ENCODE measurements around the gene YTHDC1.

The YTHDC1 gene

GRCh38 chr4:68366600-68366999 is 16.7 kb upstream of the YTHDC1 start:
- Histone ChIP-seq H2AK5ac (ENCODE audit: low read depth, low read length) (no peak overlapping the region), H2BK120ac (ENCODE audit: low read depth, low read length) (no peak overlapping the region), H3K36me3 (replicated peaks in 1 of 2; ENCODE audit: control insufficient read depth in 2 of 2, insufficient read depth in 2 of 2, low read length in 2 of 2) (no peaks in the 10 kb centered on the region), H4K91ac (ENCODE audit: low read depth, low read length, poor library complexity) (no peak overlapping the region), H3K79me1 (ENCODE audit: low read depth, low read length) (no peaks in the 10 kb centered on the region), H3K4me1 (ENCODE audit: control insufficient read depth in 2 of 2, insufficient read depth in 1 of 2, low read depth in 1 of 2, low read length in 2 of 2) (no peaks in the 10 kb centered on the region), H3K9me3 (replicated peaks in 1 of 2; ENCODE audit: control insufficient read depth in 2 of 2, insufficient read depth in 1 of 2, low read depth in 1 of 2, low read length in 2 of 2) (no peaks in the 10 kb centered on the region), H3K27ac (replicated peaks; ENCODE audit: low read length) (no peak overlapping the region), H2BK5ac (ENCODE audit: low read length) (no peak overlapping the region), H3K27me3 (ENCODE audit: control insufficient read depth in 3 of 3, insufficient read depth in 3 of 3, low read depth in 1 of 3, low read length in 3 of 3) (no peaks in the 10 kb centered on the region), H3K4me3 (ENCODE audit: low read length in 2 of 2) (peak overlapping the region in 1 of 2 donors; percentile 28), H2AFZ (ENCODE audit: low read length) (no peak overlapping the region), H3K14ac (ENCODE audit: low read length) (no peak overlapping the region), H2BK15ac (ENCODE audit: low read length) (no peak overlapping the region), H3K18ac (ENCODE audit: low read length) (no peak overlapping the region), H2BK12ac (ENCODE audit: low read length) (no peak overlapping the region), H3K4me2 (ENCODE audit: insufficient read depth, low read length, poor library complexity, severe bottlenecking) (no peak overlapping the region), H3K4ac (ENCODE audit: low read length) (no peak overlapping the region), H3K9ac (ENCODE audit: low read depth, low read length, poor library complexity) (no peak overlapping the region), H3K23ac (ENCODE audit: low read depth, low read length, poor library complexity) (no peak overlapping the region), H4K8ac (ENCODE audit: low read depth, low read length) (no peak overlapping the region)
- WGBS, 2 donors (ENCODE audit: extremely low coverage in 2 of 2, insufficient read length in 2 of 2, insufficient replicate concordance in 1 of 2) = no CpG with 5 or more reads among the region's 4 CpGs
- DNase-seq (ENCODE audit: low spot score) = no peak

- no peaks in the 10 kb centered on the region for H3K36me3 ChIP-seq (replicated peaks in 1 of 2; ENCODE audit: control insufficient read depth in 2 of 2, insufficient read depth in 2 of 2, low read length in 2 of 2)
Observed at GRCh38 chr4:68365068-68365467, 15.2 kb upstream of the YTHDC1 start.

GRCh38 chr4:68361146-68361589 is 11.3 kb upstream of the YTHDC1 start:
- Histone ChIP-seq H2AFZ (ENCODE audit: low read length) (no peak overlapping the region), H3K9me3 (replicated peaks in 1 of 2; ENCODE audit: control insufficient read depth in 2 of 2, insufficient read depth in 1 of 2, low read depth in 1 of 2, low read length in 2 of 2) (no peaks in the 10 kb centered on the region), H2BK5ac (ENCODE audit: low read length) (no peak overlapping the region), H3K9ac (ENCODE audit: low read depth, low read length, poor library complexity) (no peak overlapping the region), H3K14ac (ENCODE audit: low read length) (no peak overlapping the region), H3K36me3 (replicated peaks in 1 of 2; ENCODE audit: control insufficient read depth in 2 of 2, insufficient read depth in 2 of 2, low read length in 2 of 2) (no peaks in the 10 kb centered on the region), H2BK120ac (ENCODE audit: low read depth, low read length) (no peak overlapping the region), H3K23ac (ENCODE audit: low read depth, low read length, poor library complexity) (no peak overlapping the region), H3K79me1 (ENCODE audit: low read depth, low read length) (no peaks in the 10 kb centered on the region), H4K91ac (ENCODE audit: low read depth, low read length, poor library complexity) (no peak overlapping the region), H3K4me1 (ENCODE audit: control insufficient read depth in 2 of 2, insufficient read depth in 1 of 2, low read depth in 1 of 2, low read length in 2 of 2) (no peaks in the 10 kb centered on the region), H4K8ac (ENCODE audit: low read depth, low read length) (no peak overlapping the region), H3K4ac (ENCODE audit: low read length) (no peak overlapping the region), H2AK5ac (ENCODE audit: low read depth, low read length) (no peak overlapping the region), H3K27ac (replicated peaks; ENCODE audit: low read length) (no peak overlapping the region), H2BK12ac (ENCODE audit: low read length) (no peak overlapping the region), H3K18ac (ENCODE audit: low read length) (no peak overlapping the region), H3K27me3 (ENCODE audit: control insufficient read depth in 3 of 3, insufficient read depth in 3 of 3, low read depth in 1 of 3, low read length in 3 of 3) (no peaks in the 10 kb centered on the region), H3K4me3 (ENCODE audit: low read length in 2 of 2) (no peak overlapping the region), H2BK15ac (ENCODE audit: low read length) (no peak overlapping the region), H3K4me2 (ENCODE audit: insufficient read depth, low read length, poor library complexity, severe bottlenecking) (no peak overlapping the region)
- DNase-seq (ENCODE audit: low spot score) = no peak
- WGBS, 2 donors (ENCODE audit: extremely low coverage in 2 of 2, insufficient read length in 2 of 2, insufficient replicate concordance in 1 of 2) = no CpG with 5 or more reads among the region's 3 CpGs

More at GRCh38 chr4:68365068-68365467, 15.2 kb upstream of the YTHDC1 start:
- no peaks in the 10 kb centered on the region for H3K79me1 ChIP-seq (ENCODE audit: low read depth, low read length)
- H2AK5ac ChIP-seq (ENCODE audit: low read depth, low read length) = no peak overlapping the region
- no peaks in the 10 kb centered on the region for H3K4me1 ChIP-seq (ENCODE audit: control insufficient read depth in 2 of 2, insufficient read depth in 1 of 2, low read depth in 1 of 2, low read length in 2 of 2)
- H3K18ac ChIP-seq (ENCODE audit: low read length) = no peak overlapping the region
- H3K23ac ChIP-seq (ENCODE audit: low read depth, low read length, poor library complexity) = no peak overlapping the region
- H3K4me3 ChIP-seq (ENCODE audit: low read length in 2 of 2) = no peak overlapping the region
- H4K8ac ChIP-seq (ENCODE audit: low read depth, low read length) = no peak overlapping the region
- no CpG with 5 or more reads among the region's 1 CpG for WGBS, 2 donors (ENCODE audit: extremely low coverage in 2 of 2, insufficient read length in 2 of 2, insufficient replicate concordance in 1 of 2)
- H3K9ac ChIP-seq (ENCODE audit: low read depth, low read length, poor library complexity) = no peak overlapping the region
- H4K91ac ChIP-seq (ENCODE audit: low read depth, low read length, poor library complexity) = no peak overlapping the region
- no peak overlapping the region for H2BK12ac ChIP-seq (ENCODE audit: low read length)
- H3K27ac ChIP-seq (replicated peaks; ENCODE audit: low read length) = no peak overlapping the region
- H3K9me3 ChIP-seq (replicated peaks in 1 of 2; ENCODE audit: control insufficient read depth in 2 of 2, insufficient read depth in 1 of 2, low read depth in 1 of 2, low read length in 2 of 2) = no peaks in the 10 kb centered on the region
- no peak overlapping the region for H2AFZ ChIP-seq (ENCODE audit: low read length)
- no peaks in the 10 kb centered on the region for H3K27me3 ChIP-seq (ENCODE audit: control insufficient read depth in 3 of 3, insufficient read depth in 3 of 3, low read depth in 1 of 3, low read length in 3 of 3)
- H2BK120ac ChIP-seq (ENCODE audit: low read depth, low read length) = no peak overlapping the region
- no peak overlapping the region for H3K14ac ChIP-seq (ENCODE audit: low read length)
- no peak overlapping the region for H3K4me2 ChIP-seq (ENCODE audit: insufficient read depth, low read length, poor library complexity, severe bottlenecking)
- H3K4ac ChIP-seq (ENCODE audit: low read length) = no peak overlapping the region
- H2BK5ac ChIP-seq (ENCODE audit: low read length) = no peak overlapping the region
- no peak overlapping the region for H2BK15ac ChIP-seq (ENCODE audit: low read length)
- DNase-seq (ENCODE audit: low spot score) = no peak

- Histone ChIP-seq H2BK12ac (ENCODE audit: low read length) (no peak overlapping the region), H2AK5ac (ENCODE audit: low read depth, low read length) (no peak overlapping the region), H2BK5ac (ENCODE audit: low read length) (no peak overlapping the region), H3K27me3 (ENCODE audit: control insufficient read depth in 3 of 3, insufficient read depth in 3 of 3, low read depth in 1 of 3, low read length in 3 of 3) (no peaks in the 10 kb centered on the region), H3K23ac (ENCODE audit: low read depth, low read length, poor library complexity) (no peak overlapping the region), H3K14ac (ENCODE audit: low read length) (no peak overlapping the region), H3K36me3 (replicated peaks in 1 of 2; ENCODE audit: control insufficient read depth in 2 of 2, insufficient read depth in 2 of 2, low read length in 2 of 2) (no peaks in the 10 kb centered on the region), H3K79me1 (ENCODE audit: low read depth, low read length) (no peaks in the 10 kb centered on the region), H2BK120ac (ENCODE audit: low read depth, low read length) (no peak overlapping the region), H3K9ac (ENCODE audit: low read depth, low read length, poor library complexity) (no peak overlapping the region), H3K18ac (ENCODE audit: low read length) (no peak overlapping the region), H3K4me1 (ENCODE audit: control insufficient read depth in 2 of 2, insufficient read depth in 1 of 2, low read depth in 1 of 2, low read length in 2 of 2) (no peaks in the 10 kb centered on the region), H3K9me3 (replicated peaks in 1 of 2; ENCODE audit: control insufficient read depth in 2 of 2, insufficient read depth in 1 of 2, low read depth in 1 of 2, low read length in 2 of 2) (no peaks in the 10 kb centered on the region), H3K4me3 (ENCODE audit: low read length in 2 of 2) (no peak overlapping the region), H2BK15ac (ENCODE audit: low read length) (no peak overlapping the region), H3K27ac (replicated peaks; ENCODE audit: low read length) (no peak overlapping the region), H4K8ac (ENCODE audit: low read depth, low read length) (no peak overlapping the region), H3K4me2 (ENCODE audit: insufficient read depth, low read length, poor library complexity, severe bottlenecking) (no peak overlapping the region), H2AFZ (ENCODE audit: low read length) (no peak overlapping the region), H4K91ac (ENCODE audit: low read depth, low read length, poor library complexity) (no peak overlapping the region), H3K4ac (ENCODE audit: low read length) (no peak overlapping the region)
- no CpG with 5 or more reads among the region's 4 CpGs for WGBS, 2 donors (ENCODE audit: extremely low coverage in 2 of 2, insufficient read length in 2 of 2, insufficient replicate concordance in 1 of 2)
- no peak for DNase-seq (ENCODE audit: low spot score)
Observed at GRCh38 chr4:68360231-68360968, 10.5 kb upstream of the YTHDC1 start.
